LNCaP clone FGC (cell line): ENCODE data around the gene KDM2B.

ENCODE experiments used
- DNase-seq: peaks from one replicate; pipeline ENCODE4 v3.0.0-alpha.2; 2011; ENCODE audit warnings: low read depth
- H3K4me3 ChIP-seq: 2 replicates; pipeline ENCODE4 v1.5.1; 2011; ENCODE audit warnings: mild to moderate bottlenecking, low read depth, low read length, control low read depth
- TF ChIP-seq, protein P1 (sequence below): IDR thresholded peaks from 2 replicates; pipeline ENCODE4 v1.5.1; 2012; ENCODE audit warnings: mild to moderate bottlenecking; ENCODE audit not compliant: control insufficient read depth, insufficient read depth; ENCODE audit errors: extremely low read depth

The KDM2B gene

DNA sequence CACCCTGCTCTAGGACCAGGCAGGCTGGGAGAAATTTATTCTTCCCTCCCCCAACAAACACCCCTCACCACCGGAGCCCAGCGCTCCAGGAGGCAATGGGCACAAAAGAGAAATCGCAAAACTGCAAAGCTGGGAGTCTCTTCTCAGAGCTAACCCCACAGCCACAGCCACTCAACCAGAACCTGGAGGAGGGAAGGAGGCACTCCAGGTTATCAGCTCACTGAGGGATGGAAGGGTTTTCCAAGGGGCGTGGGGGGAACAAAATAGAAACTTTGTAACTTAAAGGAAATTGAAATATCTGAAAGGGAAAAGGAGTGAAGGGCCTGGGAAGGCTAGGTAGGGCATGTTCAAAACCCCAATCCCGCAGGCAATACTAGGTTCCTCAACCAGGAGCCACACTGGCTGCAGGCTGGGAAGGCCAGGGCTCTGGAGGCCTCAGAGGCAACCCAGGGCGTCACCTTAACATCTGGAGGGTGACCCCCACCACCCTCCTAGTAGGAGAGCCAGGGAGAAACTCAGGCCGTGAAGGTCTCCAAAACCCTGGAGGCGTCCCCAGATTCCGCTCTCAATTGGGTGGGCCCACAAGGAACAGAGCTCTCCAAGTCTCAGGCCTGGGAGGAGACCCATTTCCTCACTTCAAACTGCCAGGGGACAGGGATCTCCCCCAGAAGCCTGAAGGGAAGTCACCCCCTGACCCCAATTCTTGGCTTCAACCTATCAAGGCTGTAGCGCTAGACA is 3.2 kb downstream of the KDM2B start:
- TF ChIP-seq, protein P1, sequence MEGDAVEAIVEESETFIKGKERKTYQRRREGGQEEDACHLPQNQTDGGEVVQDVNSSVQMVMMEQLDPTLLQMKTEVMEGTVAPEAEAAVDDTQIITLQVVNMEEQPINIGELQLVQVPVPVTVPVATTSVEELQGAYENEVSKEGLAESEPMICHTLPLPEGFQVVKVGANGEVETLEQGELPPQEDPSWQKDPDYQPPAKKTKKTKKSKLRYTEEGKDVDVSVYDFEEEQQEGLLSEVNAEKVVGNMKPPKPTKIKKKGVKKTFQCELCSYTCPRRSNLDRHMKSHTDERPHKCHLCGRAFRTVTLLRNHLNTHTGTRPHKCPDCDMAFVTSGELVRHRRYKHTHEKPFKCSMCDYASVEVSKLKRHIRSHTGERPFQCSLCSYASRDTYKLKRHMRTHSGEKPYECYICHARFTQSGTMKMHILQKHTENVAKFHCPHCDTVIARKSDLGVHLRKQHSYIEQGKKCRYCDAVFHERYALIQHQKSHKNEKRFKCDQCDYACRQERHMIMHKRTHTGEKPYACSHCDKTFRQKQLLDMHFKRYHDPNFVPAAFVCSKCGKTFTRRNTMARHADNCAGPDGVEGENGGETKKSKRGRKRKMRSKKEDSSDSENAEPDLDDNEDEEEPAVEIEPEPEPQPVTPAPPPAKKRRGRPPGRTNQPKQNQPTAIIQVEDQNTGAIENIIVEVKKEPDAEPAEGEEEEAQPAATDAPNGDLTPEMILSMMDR: no peak
- DNase-seq: no peak
- H3K4me3 ChIP-seq: no peak overlapping the region

DNA sequence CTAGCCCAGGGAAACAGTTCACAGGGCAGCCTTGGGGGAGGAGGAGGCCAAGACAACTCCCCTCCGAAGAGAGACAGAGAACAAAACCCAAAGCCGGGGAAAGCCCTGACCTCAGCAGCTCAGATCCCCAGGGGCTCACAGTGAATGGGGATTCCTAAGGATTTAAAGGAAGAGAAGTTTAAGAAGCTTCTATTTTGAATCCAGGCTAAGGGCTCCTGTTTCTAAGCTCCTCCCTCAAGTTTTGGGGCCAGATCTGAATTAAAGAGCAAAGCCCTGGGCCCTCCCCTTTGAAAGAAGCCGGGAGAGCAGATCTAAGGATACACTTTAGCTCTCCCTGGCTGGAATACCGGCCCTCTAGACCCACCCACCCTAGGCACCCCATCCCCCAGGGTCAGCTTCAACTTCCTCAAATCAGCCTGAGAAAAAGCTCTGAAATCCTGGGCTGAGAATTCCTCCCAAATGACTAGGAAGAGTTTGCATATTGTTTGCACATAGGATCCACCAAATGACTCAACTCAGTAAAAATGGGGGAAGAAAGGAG is 3.9 kb downstream of the KDM2B start:
- H3K4me3 ChIP-seq: no peak overlapping the region
- TF ChIP-seq, protein P1: no peak
- no peak for DNase-seq

DNA sequence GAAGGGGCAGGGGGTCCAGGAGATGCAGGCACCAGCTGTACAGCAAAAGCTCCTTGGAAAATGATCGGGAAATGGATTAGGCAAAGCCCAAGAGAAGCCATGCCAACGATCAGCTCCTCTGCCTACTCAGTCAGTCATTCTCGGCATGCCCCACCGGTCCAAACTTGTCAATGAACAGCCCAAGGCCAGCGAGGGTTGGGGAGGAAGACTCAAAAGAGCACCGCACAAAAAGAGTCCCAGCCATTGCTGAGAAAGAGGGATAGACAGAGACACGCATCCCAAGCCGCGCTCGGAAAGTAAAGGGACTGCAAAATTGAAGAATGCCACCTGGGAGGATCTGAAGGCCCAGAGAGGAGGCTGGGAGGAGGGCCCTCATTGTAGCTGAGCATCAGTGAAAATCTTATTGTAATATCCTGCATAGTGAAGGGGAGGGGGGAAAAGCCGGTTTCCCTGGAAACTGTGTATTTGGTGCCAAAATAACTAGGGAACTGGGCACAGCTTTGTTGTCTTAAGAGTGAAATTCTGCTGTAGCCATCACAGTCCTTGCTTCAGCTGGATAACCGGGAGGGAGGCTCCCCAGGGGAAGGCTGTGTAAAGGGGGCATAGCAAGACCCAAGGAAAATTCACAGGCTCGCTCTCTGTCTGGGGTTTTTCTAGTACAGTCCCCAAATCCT is 4.7 kb downstream of the KDM2B start:
- TF ChIP-seq, protein P1: no peak
- no peak for DNase-seq
- H3K4me3 ChIP-seq: no peak overlapping the region

DNA sequence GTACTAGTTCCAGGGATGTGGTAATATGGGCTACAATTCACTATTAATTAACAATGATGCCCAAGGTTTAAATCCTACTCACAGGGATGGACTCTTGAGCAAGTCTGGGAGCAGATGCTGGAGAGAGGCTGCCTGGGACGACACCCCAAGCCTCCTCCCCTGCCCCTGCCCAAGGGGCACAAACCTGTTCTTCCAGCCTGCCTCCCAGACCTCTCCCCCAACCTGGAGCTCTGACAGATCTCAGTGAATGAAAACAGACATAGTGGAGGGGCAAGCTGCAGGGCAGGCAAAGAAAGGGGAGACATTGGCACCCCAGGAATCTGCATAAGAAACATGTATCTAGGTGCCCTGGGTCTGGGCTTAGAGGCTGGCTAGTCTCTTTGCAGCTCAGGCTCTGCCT is 5.8 kb downstream of the KDM2B start:
- TF ChIP-seq, protein P1: no peak
- H3K4me3 ChIP-seq: no peak overlapping the region
- DNase-seq: no peak

DNA sequence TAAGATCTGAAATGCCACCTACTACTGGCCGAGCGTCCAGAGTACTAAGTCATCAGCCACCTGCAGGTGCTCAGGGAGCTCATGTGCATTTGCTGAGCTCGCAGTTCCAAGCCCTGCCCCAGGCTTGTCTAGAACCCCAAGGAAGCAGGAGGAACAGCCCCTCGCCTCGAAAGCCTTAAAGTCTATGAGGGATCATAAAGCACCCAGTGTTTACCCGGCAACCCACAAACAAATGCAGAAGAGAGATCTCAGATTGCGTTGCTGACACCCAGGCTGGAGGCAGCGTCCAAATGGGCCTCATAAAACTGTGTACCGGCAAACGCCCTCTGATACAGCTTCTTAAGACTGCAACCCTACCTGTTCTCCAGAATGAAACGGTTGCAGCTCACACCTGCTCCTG is 6.8 kb downstream of the KDM2B start:
- H3K4me3 ChIP-seq: no peak overlapping the region
- TF ChIP-seq, protein P1: no peak
- no peak for DNase-seq

DNA sequence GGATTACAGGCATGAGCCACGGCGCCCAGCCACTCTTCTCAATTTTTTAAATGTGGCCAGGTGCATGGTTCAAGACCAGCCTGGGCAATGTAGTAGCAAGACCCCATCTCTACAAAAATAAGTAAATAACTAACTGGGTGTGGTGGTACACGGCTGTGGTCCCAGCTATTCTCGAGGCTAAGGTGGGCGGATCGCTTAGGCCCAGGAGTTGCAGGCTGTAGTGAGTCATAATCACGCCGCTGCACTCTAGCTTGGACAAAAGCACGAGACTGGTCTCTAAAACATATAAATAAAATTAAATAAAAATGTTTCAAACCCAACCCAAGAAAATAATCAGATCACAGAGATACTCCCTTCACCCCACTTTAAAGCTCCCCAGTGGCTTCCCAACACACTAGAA is 8.9 kb downstream of the KDM2B start:
- no peak for DNase-seq
- H3K4me3 ChIP-seq: no peak overlapping the region
- TF ChIP-seq, protein P1: no peak
